HG03196 (cell line): ENCODE results near the gene SHISA4.
"Not testable (repeated sequence)": the region's sequence is repeated elsewhere in the genome, so short reads cannot be mapped to it uniquely, and the experiment has no call there.

Source experiments
- ATAC-seq: cut with Tn5 transposase; IDR thresholded peaks from one replicate; pipeline ENCODE4 v1.9.1; 2021; ENCODE audit not compliant: unreplicated experiment

The SHISA4 gene

DNA sequence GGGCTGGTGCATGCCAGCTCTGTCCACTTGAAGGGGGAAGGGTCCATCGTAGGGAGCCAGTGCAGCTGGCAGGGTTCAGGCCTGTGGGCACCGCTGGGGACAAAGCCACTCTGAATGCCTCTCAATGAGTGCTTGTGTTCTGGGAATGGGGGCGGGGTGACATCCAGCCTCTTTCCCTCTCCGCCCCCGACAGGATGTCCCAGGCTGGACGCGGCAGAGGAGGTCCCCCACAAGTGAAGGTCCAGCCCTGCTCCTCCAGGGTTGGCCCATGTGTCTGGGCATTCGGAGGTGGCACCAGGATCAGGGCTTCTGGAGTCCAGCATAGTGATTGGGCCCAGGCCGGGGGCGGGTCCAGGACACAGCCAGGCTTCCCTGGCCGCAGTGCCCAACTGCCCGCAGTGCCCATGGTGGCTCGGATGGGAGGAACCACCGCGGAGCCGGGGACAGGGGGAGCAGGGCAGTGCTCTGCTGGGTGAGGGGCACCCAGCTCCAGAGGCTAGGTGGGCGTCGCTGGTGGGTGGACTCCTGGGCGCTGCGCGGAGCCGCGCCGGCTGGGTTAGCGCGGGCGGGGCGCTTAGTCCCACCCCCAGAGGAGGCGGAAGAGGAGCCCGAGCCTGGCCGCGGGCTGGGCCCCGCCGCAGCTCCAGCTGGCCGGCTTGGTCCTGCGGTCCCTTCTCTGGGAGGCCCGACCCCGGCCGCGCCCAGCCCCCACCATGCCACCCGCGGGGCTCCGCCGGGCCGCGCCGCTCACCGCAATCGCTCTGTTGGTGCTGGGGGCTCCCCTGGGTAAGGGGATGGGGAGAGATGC is at the start of gene SHISA4:
SHISA4 (plus strand) TSS at position 617 of the 808 bp plus-strand sequence; CDS start at position 714, 97 bp downstream.
- ATAC-seq = no peak

DNA sequence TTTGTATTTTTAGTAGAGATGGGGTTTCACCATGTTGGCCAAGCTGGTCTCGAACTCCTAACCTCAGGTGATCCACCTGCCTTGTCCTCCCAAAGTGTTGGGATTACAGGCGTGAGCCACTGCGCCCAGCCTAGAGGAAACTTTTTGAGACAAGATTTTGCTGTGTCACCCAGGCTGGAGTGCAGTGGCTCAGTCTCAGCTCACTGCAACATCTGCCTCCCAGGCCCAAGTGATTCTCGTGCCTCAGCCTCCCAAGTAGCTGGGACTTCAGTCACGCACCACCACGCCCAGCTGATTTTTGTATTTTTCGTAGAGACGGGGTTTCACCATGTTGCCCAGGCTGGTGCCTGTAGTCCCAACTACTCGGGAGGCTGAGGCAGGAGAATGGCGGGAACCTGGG is 49.6 kb upstream of the SHISA4 start:
- ATAC-seq = not testable (repeated sequence)

DNA sequence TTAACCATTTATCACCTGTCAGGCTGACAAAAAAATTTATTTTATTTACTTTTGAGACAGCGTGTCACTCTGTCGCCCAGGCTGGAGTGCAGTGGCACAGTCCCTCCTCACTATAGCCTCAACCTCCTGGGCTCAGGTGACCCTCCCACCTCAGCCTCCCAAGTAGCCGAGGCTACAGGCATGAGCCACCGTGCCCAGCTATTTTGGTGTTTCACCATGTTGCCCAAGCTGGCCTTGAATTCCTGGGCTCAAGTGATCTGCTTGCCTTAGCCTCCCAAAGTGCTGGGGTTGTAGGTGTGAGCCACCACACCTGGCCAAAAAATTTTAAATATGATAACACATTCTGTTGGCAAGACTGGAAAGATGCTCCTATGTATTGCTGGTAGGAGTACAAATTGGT is 48.6 kb upstream of the SHISA4 start:
- no peak for ATAC-seq

DNA sequence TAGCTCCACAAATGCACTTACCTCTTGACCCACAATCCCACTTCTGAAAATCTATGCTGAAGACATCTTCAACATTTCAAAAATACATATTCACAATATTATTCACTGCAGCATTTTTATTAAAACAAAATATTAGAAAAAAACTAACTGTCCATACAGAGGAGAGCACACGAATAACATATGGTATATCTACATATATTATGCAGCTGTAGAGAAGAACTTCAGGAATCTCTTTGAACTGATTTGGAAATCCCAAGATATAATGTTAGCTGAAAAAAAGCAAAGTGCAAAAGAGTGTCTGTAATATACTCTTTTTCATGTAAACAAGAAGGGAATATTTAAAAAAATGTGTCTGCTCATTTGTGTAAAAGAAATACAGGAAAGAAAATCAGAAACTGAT is 48.2 kb upstream of the SHISA4 start:
- ATAC-seq = no peak

GRCh38 chr1:201841265-201841912 is 47.3 kb upstream of the SHISA4 start:
- no peak for ATAC-seq

GRCh38 chr1:201842472-201843027 is 46.1 kb upstream of the SHISA4 start:
- no peak for ATAC-seq

GRCh38 chr1:201845331-201846083 is 43.2 kb upstream of the SHISA4 start:
- no peak for ATAC-seq

DNA sequence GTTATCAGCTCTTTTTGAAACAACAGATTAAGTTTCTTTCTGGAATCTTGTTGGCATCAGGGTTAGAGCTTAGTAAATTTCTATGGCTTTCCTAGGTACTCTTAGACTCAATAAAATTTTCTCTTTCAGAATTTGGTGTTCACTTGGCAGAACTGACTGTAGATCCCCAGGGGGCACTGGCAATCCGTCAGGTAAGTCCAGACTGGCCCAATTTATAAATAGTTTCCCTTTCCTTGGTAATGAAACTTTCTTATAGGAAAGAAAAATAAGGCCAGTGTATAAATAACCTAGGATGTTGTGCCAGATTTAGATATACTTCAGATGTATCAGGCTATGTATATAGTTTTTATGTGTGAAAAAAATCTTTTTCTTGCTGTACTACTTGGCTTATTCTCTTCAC is 41.5 kb upstream of the SHISA4 start:
- no peak for ATAC-seq

DNA sequence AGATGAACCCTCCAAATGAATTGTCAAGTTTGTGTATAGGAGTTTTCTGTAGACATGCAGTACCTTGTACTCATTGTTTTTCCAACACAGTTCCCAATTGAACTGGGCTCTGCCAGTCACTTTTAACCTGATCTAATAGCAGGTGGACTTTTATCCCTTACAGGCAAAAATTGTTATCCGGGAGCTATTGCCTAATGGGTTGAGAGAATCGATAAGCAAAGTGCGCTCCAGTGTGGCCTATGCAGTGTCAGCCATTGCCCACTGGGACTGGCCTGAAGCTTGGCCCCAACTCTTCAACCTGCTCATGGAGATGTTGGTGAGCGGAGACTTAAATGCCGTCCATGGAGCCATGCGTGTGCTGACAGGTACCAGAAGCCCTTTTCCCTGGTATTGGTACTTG is 40.5 kb upstream of the SHISA4 start:
- no peak for ATAC-seq

GRCh38 chr1:201849372-201850052 is 39.2 kb upstream of the SHISA4 start:
- no peak for ATAC-seq

DNA sequence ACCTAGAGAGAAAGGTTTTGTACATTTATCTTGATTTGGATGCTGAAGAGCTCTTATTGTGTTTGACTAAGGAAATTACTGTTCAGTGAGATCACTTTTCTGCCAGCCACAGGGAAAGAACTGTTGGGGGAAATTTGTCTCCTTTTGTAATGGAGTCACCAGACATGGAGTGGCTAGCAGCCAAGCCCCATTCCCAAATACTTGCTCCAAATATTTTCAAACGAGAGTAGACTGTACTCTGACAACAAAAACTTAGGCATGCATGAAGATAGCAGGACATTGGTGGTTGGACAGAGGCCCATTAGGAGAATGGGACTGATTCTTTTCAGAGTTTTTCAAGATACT is 38.7 kb upstream of the SHISA4 start:
- ATAC-seq = no peak

DNA sequence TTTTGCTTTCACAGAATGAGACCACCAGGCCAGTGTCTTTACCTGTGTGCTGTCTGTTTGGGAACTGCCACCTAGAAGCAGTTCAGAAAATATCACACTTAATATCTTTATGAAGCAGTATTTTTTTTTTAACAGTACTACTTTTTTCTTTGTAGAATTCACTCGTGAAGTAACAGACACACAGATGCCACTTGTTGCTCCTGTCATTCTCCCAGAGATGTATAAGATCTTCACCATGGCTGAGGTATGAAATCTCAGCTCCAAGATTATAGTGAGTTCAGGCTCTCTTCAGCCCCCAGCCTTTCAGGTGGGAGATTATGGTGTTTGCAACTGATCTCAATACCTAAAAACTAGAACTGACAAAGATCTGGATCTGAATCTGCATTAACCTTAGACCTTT is 36.7 kb upstream of the SHISA4 start:
- ATAC-seq = no peak

DNA sequence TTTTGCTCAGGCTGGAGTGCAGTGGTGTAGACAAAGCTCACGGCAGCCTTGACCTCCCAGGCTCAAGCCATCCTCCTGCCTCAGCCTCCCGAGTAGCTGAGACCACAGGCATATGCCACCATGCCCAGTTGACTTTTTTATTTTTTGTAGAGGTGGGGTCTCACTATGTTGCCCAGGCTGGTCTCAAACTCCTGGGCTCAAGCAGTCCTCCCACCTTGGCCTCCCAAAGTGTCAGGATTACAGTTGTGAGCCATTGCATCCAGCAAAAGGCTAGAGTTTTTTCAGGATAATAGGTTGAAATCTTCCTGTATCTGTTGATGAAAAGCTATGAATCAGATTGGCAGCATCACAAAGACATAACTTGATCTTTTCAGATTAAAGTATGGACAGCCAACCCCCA is 32.0 kb upstream of the SHISA4 start:
- ATAC-seq = not testable (repeated sequence)

DNA sequence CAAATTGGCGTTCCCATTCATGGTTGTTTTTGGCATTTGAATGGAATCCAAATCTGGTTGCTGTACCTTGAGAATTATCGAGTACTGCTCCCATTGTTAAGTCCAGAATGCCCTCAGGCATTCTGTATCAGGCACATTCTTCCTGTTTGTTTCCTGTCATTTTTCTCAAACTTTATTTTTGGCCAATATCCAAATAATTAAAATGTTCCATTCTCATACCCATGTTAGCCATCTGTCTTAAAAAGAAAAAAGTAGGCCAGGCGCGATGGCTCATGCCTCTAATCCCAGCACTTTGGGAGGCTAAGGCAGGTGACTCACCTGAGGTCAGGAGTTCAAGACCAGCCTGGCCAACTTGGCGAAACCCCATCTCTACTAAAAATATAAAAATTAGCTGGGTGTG is 29.3 kb upstream of the SHISA4 start:
- no peak for ATAC-seq

GRCh38 chr1:201861448-201861847 is 27.2 kb upstream of the SHISA4 start:
- no peak for ATAC-seq

DNA sequence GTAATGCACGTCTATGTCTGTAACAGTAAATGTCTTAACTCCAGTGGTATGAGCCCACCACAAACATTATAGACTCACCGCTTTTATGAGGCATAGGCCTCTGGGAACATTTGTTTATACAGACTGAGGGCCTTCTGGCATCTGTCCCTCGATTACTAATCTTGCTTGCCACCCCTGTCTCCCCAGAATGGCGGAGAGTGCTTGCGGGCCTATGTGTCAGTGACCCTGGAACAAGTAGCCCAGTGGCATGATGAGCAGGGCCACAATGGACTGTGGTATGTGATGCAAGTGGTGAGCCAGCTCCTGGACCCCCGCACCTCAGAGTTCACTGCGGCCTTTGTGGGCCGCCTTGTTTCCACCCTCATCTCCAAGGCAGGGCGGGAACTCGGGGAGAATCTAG is 18.3 kb upstream of the SHISA4 start:
- no peak for ATAC-seq

GRCh38 chr1:201874672-201875071 is 14.0 kb upstream of the SHISA4 start:
- ATAC-seq = no peak

DNA sequence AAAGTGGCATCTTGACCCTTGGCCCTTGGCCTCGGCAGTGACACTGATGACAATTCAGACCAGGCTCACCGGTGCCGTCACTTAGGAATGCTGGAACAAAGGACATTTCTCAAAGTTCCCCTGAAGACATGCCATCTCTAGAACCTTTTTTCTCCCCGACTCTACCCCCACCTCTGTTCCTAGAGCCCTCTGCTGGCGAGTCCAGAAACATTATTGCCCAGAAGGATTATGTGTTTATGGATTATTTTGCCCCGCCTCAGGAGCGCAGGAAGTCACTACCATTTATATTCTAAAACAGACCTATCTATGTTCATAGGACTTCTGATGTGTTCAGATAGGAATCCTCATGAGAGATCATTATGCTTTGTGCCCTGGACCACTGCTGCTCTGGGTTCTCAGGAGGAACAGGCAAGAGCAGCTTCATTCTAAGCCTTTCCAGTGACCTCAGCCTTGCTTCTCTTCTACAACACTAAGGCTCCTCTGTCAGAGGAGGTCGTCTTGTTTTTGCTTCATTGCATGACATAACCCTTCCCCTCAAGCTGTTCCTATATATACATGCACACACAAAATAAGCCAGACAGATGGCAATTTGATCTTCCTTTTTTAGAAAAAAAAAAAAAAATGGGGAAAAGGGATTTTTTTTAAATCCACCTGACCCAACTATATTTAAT is 12.4 kb upstream of the SHISA4 start:
- ATAC-seq = no peak

DNA sequence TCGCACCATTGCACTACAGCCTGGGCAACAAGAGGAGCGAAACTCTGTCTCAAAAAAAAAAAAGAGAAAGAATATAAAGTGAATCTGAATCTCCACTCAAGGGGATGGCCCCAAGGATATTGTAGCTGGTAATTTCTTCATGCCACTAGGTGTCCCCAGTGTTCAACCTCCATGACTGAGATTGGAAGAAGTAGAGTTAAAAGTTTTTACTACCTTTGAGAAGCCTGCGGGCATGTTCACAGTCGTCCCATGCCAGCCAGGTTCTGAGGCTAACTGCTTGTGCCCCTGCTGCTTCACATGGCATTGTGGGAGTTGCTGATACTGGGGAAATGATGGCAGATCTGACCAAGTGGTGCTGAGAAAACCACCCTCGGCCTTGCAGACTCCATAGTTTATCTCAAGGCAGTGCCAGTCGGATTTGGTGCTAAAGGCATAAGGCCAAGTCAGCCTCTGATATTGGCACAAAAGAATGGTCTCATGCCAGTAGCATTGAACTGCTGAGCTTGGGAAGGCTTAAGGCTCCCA is 10.8 kb upstream of the SHISA4 start:
- ATAC-seq = no peak

DNA sequence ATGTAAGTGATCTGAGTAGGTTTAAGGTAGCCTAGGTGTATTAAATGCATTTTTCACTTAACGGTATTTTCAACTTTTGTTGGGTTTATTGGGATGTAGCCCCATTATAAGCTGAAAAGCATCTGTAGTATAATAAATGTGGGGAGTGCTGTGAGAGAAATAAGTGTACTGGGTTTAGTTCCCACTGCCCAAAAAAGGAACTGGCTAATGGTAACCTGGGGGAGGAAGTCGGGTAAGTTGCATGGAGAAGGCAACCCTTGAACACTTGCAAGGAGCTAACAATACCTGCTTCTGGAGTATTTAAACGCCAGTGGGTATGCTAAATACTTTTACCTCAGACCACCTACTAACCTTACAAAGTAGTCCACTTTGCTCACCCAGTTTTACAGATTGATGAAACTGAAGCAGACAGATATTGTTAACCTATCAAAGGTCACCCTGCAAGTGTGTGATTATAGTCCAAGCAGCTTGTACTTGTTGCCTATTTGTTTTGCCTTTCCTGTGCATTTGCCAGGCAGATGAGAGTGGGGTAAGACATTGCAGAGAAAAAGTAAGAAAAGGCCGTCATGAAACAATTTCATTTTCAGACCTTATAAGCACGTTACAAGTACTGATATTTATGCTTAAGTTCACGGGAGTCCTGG is 7.6 kb upstream of the SHISA4 start:
- no peak for ATAC-seq
